ENCODE results near the gene ZNF580. TPM values are rescaled to one million over a fixed set of nuclear protein-coding genes. Genes with fewer than 3 reads are reported as not detected.
A peak's percentile ranks its signal among the peaks of the same experiment; 100 is the strongest.

Gene ZNF580
- total and polyA plus RNA-seq, 2 of the 13 experiments (the other 11 are each of a cell fraction or from before 2014, with no cell fraction given): 4.4 to 6.0 TPM

DNA sequence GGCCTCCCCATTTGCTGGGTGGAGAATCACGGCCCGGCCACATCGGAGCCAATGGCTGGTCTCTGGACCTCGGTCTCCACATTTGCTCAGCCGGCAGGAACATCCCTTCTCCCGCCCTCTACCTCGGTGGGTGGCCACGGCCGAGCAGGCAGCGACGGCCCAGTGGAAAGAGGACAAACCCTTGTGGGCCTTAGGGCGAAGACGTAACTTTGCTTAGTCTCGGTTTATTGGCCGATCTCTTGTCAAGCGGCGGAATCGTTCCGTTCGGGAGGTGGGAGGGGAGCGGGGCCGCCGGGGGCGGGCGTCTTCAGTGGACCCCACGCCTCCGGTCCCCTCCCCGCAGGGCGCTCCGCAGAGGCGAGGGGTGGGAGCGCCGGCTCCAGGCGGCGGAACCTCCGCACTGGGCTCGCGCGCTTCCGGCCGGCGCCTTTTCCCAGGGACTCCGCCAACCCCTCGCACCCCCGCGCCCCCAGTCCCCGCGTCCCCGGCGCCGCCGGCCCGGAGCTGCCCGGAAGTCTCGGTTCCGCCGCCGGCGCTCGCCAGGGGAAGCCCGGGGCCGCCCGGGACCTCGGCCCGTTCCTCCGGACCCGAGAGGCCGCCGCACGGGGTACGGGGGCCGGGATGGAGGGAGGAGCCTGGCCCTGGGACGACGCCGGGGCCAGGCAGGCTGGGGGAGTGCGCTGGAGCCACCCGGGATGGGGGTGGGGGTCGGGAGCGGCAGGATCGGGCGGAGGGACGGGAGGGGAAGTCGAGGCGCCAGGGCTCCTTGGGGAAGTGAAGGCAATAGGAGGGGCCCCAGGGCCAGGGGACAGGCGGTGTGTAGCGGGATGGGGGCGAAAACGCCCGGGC lies at the start of gene ZNF580 (continued):
- TF ChIP-seq, protein P1, sequence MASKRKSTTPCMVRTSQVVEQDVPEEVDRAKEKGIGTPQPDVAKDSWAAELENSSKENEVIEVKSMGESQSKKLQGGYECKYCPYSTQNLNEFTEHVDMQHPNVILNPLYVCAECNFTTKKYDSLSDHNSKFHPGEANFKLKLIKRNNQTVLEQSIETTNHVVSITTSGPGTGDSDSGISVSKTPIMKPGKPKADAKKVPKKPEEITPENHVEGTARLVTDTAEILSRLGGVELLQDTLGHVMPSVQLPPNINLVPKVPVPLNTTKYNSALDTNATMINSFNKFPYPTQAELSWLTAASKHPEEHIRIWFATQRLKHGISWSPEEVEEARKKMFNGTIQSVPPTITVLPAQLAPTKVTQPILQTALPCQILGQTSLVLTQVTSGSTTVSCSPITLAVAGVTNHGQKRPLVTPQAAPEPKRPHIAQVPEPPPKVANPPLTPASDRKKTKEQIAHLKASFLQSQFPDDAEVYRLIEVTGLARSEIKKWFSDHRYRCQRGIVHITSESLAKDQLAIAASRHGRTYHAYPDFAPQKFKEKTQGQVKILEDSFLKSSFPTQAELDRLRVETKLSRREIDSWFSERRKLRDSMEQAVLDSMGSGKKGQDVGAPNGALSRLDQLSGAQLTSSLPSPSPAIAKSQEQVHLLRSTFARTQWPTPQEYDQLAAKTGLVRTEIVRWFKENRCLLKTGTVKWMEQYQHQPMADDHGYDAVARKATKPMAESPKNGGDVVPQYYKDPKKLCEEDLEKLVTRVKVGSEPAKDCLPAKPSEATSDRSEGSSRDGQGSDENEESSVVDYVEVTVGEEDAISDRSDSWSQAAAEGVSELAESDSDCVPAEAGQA (IDR thresholded peaks at IDR 0.05; ENCODE audit: low read depth): no peak
- TF ChIP-seq, protein P1 (CRISPR knock-in tag; IDR thresholded peaks at IDR 0.05; ENCODE audit: borderline replicate concordance): 0 out of 2 replicates have a peak, but pooled peaks have one; percentile 22
- TF ChIP-seq ZNF747 (CRISPR knock-in tag; IDR thresholded peaks at IDR 0.05; ENCODE audit: borderline replicate concordance) (no peak), ZNF766 (CRISPR knock-in tag; IDR thresholded peaks at IDR 0.05; ENCODE audit: borderline replicate concordance) (no peak), GTF3A (CRISPR knock-in tag; conservative IDR thresholded peaks at IDR 0.05) (0 out of 2 replicates have a peak, but pooled peaks have one; percentile 84), ERF (CRISPR knock-in tag; IDR thresholded peaks at IDR 0.05) (peak; percentile 25; the same call in 1 of the 2 replicates), SMAD1 (CRISPR knock-in tag; IDR thresholded peaks at IDR 0.05; ENCODE audit: borderline replicate concordance, low read depth) (0 out of 2 replicates have a peak, but pooled peaks have one; percentile 14), SAP130 (CRISPR knock-in tag; IDR thresholded peaks at IDR 0.05; ENCODE audit: low read depth) (peak; percentile 47), ZNF564 (CRISPR knock-in tag; IDR thresholded peaks at IDR 0.05) (peak; percentile 13; the same call in 1 of the 2 replicates), ARNT2 (CRISPR knock-in tag; IDR thresholded peaks at IDR 0.05; ENCODE audit: low read depth) (0 out of 2 replicates have a peak, but pooled peaks have one; percentile 23), ZNF383 (CRISPR knock-in tag; IDR thresholded peaks at IDR 0.05; ENCODE audit: borderline replicate concordance) (no peak), GZF1 (CRISPR knock-in tag; IDR thresholded peaks at IDR 0.05) (0 out of 2 replicates have a peak, but pooled peaks have one; percentile 20), GABPB1 (CRISPR knock-in tag; IDR thresholded peaks at IDR 0.05) (peak; percentile 90), ATF7-NPFF (CRISPR knock-in tag; IDR thresholded peaks at IDR 0.05; ENCODE audit: low read depth) (no peak), TCF7L2 (IDR thresholded peaks at IDR 0.05; ENCODE audit: low read depth, low read length) (no peak)
- TF ChIP-seq, protein P2, sequence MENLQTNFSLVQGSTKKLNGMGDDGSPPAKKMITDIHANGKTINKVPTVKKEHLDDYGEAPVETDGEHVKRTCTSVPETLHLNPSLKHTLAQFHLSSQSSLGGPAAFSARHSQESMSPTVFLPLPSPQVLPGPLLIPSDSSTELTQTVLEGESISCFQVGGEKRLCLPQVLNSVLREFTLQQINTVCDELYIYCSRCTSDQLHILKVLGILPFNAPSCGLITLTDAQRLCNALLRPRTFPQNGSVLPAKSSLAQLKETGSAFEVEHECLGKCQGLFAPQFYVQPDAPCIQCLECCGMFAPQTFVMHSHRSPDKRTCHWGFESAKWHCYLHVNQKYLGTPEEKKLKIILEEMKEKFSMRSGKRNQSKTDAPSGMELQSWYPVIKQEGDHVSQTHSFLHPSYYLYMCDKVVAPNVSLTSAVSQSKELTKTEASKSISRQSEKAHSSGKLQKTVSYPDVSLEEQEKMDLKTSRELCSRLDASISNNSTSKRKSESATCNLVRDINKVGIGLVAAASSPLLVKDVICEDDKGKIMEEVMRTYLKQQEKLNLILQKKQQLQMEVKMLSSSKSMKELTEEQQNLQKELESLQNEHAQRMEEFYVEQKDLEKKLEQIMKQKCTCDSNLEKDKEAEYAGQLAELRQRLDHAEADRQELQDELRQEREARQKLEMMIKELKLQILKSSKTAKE (CRISPR knock-in tag; IDR thresholded peaks at IDR 0.05; ENCODE audit: borderline replicate concordance): 0 out of 2 replicates have a peak, but pooled peaks have one; percentile 50
- TF ChIP-seq, protein P3, sequence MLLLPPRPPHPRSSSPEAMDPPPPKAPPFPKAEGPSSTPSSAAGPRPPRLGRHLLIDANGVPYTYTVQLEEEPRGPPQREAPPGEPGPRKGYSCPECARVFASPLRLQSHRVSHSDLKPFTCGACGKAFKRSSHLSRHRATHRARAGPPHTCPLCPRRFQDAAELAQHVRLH (CRISPR knock-in tag; IDR thresholded peaks at IDR 0.05; ENCODE audit: borderline replicate concordance, low read depth): peak; percentile 13; the same call in 1 of the 2 replicates
- TF ChIP-seq, protein P4, sequence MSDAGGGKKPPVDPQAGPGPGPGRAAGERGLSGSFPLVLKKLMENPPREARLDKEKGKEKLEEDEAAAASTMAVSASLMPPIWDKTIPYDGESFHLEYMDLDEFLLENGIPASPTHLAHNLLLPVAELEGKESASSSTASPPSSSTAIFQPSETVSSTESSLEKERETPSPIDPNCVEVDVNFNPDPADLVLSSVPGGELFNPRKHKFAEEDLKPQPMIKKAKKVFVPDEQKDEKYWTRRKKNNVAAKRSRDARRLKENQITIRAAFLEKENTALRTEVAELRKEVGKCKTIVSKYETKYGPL (CRISPR knock-in tag; IDR thresholded peaks at IDR 0.05): no peak
- TF ChIP-seq, protein P5, sequence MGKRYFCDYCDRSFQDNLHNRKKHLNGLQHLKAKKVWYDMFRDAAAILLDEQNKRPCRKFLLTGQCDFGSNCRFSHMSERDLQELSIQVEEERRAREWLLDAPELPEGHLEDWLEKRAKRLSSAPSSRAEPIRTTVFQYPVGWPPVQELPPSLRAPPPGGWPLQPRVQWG (CRISPR knock-in tag; IDR thresholded peaks at IDR 0.05; ENCODE audit: borderline replicate concordance, low read depth): 0 out of 2 replicates have a peak, but pooled peaks have one; percentile 58
